Measurements from ENCODE around the gene AFMID.

The AFMID gene

DNA sequence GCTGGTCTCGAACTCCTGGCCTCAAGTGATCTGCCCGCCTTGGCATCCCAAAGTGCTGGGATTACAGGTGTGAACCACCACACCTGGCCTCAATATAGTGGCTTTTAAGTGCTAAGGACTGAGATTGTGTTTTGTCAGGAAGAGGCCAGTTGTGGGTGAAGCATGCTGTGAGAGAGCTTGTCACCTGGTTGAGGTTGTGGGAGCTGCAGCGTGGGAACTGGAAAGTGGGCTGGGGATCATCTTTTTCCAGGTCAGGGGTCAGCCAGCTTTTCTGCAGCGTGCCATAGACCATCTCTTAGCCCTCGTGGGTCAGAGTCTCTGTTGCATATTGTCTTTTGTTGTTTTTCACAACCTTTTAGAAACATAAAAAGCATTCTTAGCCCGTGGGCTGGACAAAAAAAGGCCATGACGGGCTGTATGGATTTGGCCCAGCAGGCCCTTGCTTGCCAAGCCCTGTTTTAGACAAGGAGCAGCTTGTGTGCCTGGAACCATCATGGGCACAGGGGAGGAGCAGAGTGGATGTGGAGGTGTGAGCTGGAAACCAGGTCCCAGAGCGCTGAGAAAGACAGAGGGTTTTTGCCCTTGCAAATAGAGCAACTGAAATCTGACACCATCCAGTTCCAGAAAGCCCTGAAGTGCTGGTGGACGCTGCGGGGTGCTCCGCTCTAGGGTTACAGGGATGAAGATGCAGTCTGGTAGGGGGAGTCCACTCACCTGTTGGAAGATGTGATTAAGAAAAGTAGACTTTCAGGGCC, 32.4 kb downstream of the AFMID start:
- Histone ChIP-seq H2BK12ac (ENCODE audit: low read length in 2 of 2) (no peak overlapping the region), H3K4me3 (ENCODE audit: insufficient read depth in 1 of 2, low read depth in 1 of 2, low read length in 2 of 2) (no peak overlapping the region), H2BK5ac (ENCODE audit: low read depth, low read length, poor library complexity, severe bottlenecking) (no peak overlapping the region), H3K79me1 (replicated peaks; ENCODE audit: low read length, poor library complexity, severe bottlenecking) (peaks cover 11% of the 10 kb centered on the region), H3K36me3 (ENCODE audit: control insufficient read depth in 1 of 2, insufficient read depth in 2 of 2, low read depth in 1 of 2, low read length in 2 of 2) (peaks cover 0 to 7% of the 10 kb centered on the region in 2 experiments), H3K9me3 (ENCODE audit: control insufficient read depth, low read length) (no peaks in the 10 kb centered on the region), H3K18ac (ENCODE audit: low read depth in 1 of 2, low read length in 2 of 2) (no peak overlapping the region), H3K4me2 (ENCODE audit: low read length, poor library complexity, severe bottlenecking) (no peak overlapping the region), H2AFZ (ENCODE audit: low read depth, low read length) (no peak overlapping the region), H2AK5ac (ENCODE audit: low read length, severe bottlenecking) (no peak overlapping the region), H3K9ac (ENCODE audit: low read length) (no peak overlapping the region), H4K91ac (ENCODE audit: low read length) (no peak overlapping the region), H3K27me3 (ENCODE audit: control insufficient read depth in 1 of 2, insufficient read depth in 1 of 2, low read length in 2 of 2) (no peaks in the 10 kb centered on the region), H2BK120ac (ENCODE audit: low read depth, low read length) (no peak overlapping the region), H4K8ac (ENCODE audit: low read length) (no peak overlapping the region), H3K4me1 (ENCODE audit: control insufficient read depth, insufficient read depth, low read depth, low read length) (peaks cover 2% of the 10 kb centered on the region), H3K27ac (ENCODE audit: low read length, poor library complexity, severe bottlenecking) (no peak overlapping the region), H3K23ac (ENCODE audit: low read length in 2 of 2) (no peak overlapping the region), H3K4ac (ENCODE audit: low read depth in 1 of 2, low read length in 2 of 2) (no peak overlapping the region), H3K14ac (ENCODE audit: low read length in 2 of 2) (no peak overlapping the region), H2BK15ac (ENCODE audit: low read depth, poor library complexity, severe bottlenecking) (no peak overlapping the region)
- DNase-seq, result no peak
- 91% methylated on average over 11 of the region's 11 CpGs for WGBS

DNA sequence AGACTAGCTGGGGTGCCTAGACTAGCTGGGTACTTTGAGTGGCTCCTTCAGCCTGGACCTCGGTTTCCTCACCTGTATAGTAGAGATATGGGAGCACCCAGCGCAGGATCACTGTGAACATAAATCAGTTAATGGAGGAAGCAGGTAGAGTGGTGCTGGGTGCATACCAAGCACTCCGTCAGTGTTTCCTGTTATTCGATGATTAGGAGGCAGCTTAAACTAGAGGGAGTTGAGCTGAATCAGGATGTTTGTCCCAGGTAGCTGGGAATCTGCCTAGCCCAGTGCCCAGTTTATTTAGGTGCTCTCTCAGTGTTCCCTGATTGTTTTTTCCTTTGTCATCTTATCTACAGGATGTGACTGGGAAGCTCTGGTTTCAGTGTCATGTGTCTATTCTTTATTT, 35.9 kb downstream of the AFMID start:
- Histone ChIP-seq H3K14ac (ENCODE audit: low read length in 2 of 2) (no peak overlapping the region), H2BK120ac (ENCODE audit: low read depth, low read length) (no peak overlapping the region), H3K9ac (ENCODE audit: low read length) (no peak overlapping the region), H3K4me3 (ENCODE audit: insufficient read depth in 1 of 2, low read depth in 1 of 2, low read length in 2 of 2) (no peak overlapping the region), H4K8ac (ENCODE audit: low read length) (no peak overlapping the region), H4K91ac (ENCODE audit: low read length) (no peak overlapping the region), H3K36me3 (ENCODE audit: control insufficient read depth in 1 of 2, insufficient read depth in 2 of 2, low read depth in 1 of 2, low read length in 2 of 2) (peaks cover 0 to 7% of the 10 kb centered on the region in 2 experiments), H2BK15ac (ENCODE audit: low read depth, poor library complexity, severe bottlenecking) (no peak overlapping the region), H2BK12ac (ENCODE audit: low read length in 2 of 2) (no peak overlapping the region), H3K27me3 (ENCODE audit: control insufficient read depth in 1 of 2, insufficient read depth in 1 of 2, low read length in 2 of 2) (no peaks in the 10 kb centered on the region), H2AK5ac (ENCODE audit: low read length, severe bottlenecking) (no peak overlapping the region), H3K27ac (ENCODE audit: low read length, poor library complexity, severe bottlenecking) (no peak overlapping the region), H2AFZ (ENCODE audit: low read depth, low read length) (no peak overlapping the region), H3K9me3 (ENCODE audit: control insufficient read depth, low read length) (no peaks in the 10 kb centered on the region), H2BK5ac (ENCODE audit: low read depth, low read length, poor library complexity, severe bottlenecking) (no peak overlapping the region), H3K23ac (ENCODE audit: low read length in 2 of 2) (no peak overlapping the region), H3K4me1 (ENCODE audit: control insufficient read depth, insufficient read depth, low read depth, low read length) (peaks cover 5% of the 10 kb centered on the region), H3K79me1 (replicated peaks; ENCODE audit: low read length, poor library complexity, severe bottlenecking) (peaks cover 4% of the 10 kb centered on the region), H3K4me2 (ENCODE audit: low read length, poor library complexity, severe bottlenecking) (no peak overlapping the region), H3K4ac (ENCODE audit: low read depth in 1 of 2, low read length in 2 of 2) (no peak overlapping the region), H3K18ac (ENCODE audit: low read depth in 1 of 2, low read length in 2 of 2) (no peak overlapping the region)
- 88% methylated on average over 4 of the region's 4 CpGs for WGBS
- no peak for DNase-seq

DNA sequence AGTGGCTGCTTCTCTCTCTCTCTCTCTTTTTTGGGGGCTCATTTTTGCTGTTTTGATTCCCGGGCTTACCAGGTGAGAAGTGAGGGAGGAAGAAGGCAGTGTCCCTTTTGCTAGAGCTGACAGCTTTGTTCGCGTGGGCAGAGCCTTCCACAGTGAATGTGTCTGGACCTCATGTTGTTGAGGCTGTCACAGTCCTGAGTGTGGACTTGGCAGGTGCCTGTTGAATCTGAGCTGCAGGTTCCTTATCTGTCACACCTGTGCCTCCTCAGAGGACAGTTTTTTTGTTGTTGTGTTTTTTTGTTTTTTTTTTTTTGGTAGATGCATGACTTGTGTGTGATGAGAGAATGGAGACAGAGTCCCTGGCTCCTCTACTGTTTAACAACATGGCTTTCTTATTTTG, 36.6 kb downstream of the AFMID start:
- Histone ChIP-seq H2BK5ac (ENCODE audit: low read depth, low read length, poor library complexity, severe bottlenecking) (no peak overlapping the region), H2BK15ac (ENCODE audit: low read depth, poor library complexity, severe bottlenecking) (no peak overlapping the region), H3K4me1 (ENCODE audit: control insufficient read depth, insufficient read depth, low read depth, low read length) (peaks cover 5% of the 10 kb centered on the region), H2AFZ (ENCODE audit: low read depth, low read length) (no peak overlapping the region), H3K14ac (ENCODE audit: low read length in 2 of 2) (no peak overlapping the region), H3K23ac (ENCODE audit: low read length in 2 of 2) (no peak overlapping the region), H3K27ac (ENCODE audit: low read length, poor library complexity, severe bottlenecking) (no peak overlapping the region), H3K9me3 (ENCODE audit: control insufficient read depth, low read length) (no peaks in the 10 kb centered on the region), H3K9ac (ENCODE audit: low read length) (no peak overlapping the region), H2AK5ac (ENCODE audit: low read length, severe bottlenecking) (no peak overlapping the region), H2BK12ac (ENCODE audit: low read length in 2 of 2) (no peak overlapping the region), H2BK120ac (ENCODE audit: low read depth, low read length) (no peak overlapping the region), H3K79me1 (replicated peaks; ENCODE audit: low read length, poor library complexity, severe bottlenecking) (peaks cover 4% of the 10 kb centered on the region), H4K8ac (ENCODE audit: low read length) (no peak overlapping the region), H3K27me3 (ENCODE audit: control insufficient read depth in 1 of 2, insufficient read depth in 1 of 2, low read length in 2 of 2) (peaks cover 0 to 6% of the 10 kb centered on the region in 2 experiments), H3K4me3 (ENCODE audit: insufficient read depth in 1 of 2, low read depth in 1 of 2, low read length in 2 of 2) (no peak overlapping the region), H3K36me3 (ENCODE audit: control insufficient read depth in 1 of 2, insufficient read depth in 2 of 2, low read depth in 1 of 2, low read length in 2 of 2) (peaks cover 0 to 7% of the 10 kb centered on the region in 2 experiments), H4K91ac (ENCODE audit: low read length) (no peak overlapping the region), H3K18ac (ENCODE audit: low read depth in 1 of 2, low read length in 2 of 2) (no peak overlapping the region), H3K4ac (ENCODE audit: low read depth in 1 of 2, low read length in 2 of 2) (no peak overlapping the region), H3K4me2 (ENCODE audit: low read length, poor library complexity, severe bottlenecking) (no peak overlapping the region)
- WGBS, result 95% methylated on average over 3 of the region's 3 CpGs
- DNase-seq, result no peak

DNA sequence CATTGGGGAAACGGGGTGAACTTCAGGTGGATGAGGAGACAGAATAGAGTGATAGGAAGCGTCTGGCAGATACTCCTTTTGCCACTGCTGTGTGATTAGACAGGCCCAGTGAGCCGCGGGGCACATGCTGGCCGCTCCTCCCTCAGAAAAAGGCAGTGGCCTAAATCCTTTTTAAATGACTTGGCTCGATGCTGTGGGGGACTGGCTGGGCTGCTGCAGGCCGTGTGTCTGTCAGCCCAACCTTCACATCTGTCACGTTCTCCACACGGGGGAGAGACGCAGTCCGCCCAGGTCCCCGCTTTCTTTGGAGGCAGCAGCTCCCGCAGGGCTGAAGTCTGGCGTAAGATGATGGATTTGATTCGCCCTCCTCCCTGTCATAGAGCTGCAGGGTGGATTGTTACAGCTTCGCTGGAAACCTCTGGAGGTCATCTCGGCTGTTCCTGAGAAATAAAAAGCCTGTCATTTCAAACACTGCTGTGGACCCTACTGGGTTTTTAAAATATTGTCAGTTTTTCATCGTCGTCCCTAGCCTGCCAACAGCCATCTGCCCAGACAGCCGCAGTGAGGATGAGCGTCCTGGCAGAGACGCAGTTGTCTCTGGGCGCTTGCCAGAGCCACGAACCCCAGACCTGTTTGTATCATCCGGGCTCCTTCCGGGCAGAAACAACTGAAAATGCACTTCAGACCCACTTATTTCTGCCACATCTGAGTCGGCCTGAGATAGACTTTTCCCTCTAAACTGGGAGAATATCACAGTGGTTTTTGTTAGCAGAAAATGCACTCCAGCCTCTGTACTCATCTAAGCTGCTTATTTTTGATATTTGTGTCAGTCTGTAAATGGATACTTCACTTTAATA, 37.3 kb downstream of the AFMID start:
- Histone ChIP-seq H2AK5ac (ENCODE audit: low read length, severe bottlenecking) (no peak overlapping the region), H3K36me3 (ENCODE audit: control insufficient read depth in 1 of 2, insufficient read depth in 2 of 2, low read depth in 1 of 2, low read length in 2 of 2) (peaks cover 0 to 7% of the 10 kb centered on the region in 2 experiments), H2BK12ac (ENCODE audit: low read length in 2 of 2) (no peak overlapping the region), H2BK15ac (ENCODE audit: low read depth, poor library complexity, severe bottlenecking) (no peak overlapping the region), H3K4me3 (ENCODE audit: insufficient read depth in 1 of 2, low read depth in 1 of 2, low read length in 2 of 2) (no peak overlapping the region), H3K14ac (ENCODE audit: low read length in 2 of 2) (no peak overlapping the region), H3K4ac (ENCODE audit: low read depth in 1 of 2, low read length in 2 of 2) (no peak overlapping the region), H3K9me3 (ENCODE audit: control insufficient read depth, low read length) (no peaks in the 10 kb centered on the region), H3K4me1 (ENCODE audit: control insufficient read depth, insufficient read depth, low read depth, low read length) (peaks cover 5% of the 10 kb centered on the region), H4K8ac (ENCODE audit: low read length) (no peak overlapping the region), H2BK5ac (ENCODE audit: low read depth, low read length, poor library complexity, severe bottlenecking) (no peak overlapping the region), H4K91ac (ENCODE audit: low read length) (no peak overlapping the region), H2AFZ (ENCODE audit: low read depth, low read length) (no peak overlapping the region), H2BK120ac (ENCODE audit: low read depth, low read length) (no peak overlapping the region), H3K4me2 (ENCODE audit: low read length, poor library complexity, severe bottlenecking) (no peak overlapping the region), H3K79me1 (replicated peaks; ENCODE audit: low read length, poor library complexity, severe bottlenecking) (peaks cover 2% of the 10 kb centered on the region), H3K23ac (ENCODE audit: low read length in 2 of 2) (no peak overlapping the region), H3K18ac (ENCODE audit: low read depth in 1 of 2, low read length in 2 of 2) (no peak overlapping the region), H3K27ac (ENCODE audit: low read length, poor library complexity, severe bottlenecking) (no peak overlapping the region), H3K27me3 (ENCODE audit: control insufficient read depth in 1 of 2, insufficient read depth in 1 of 2, low read length in 2 of 2) (peaks cover 0 to 7% of the 10 kb centered on the region in 2 experiments), H3K9ac (ENCODE audit: low read length) (no peak overlapping the region)
- WGBS, result 95% methylated on average over 25 of the region's 27 CpGs
- no peak for DNase-seq
